Central memory CD8-positive, alpha-beta T cell (primary cell): ENCODE data around the gene DPRX.

Experiments used
- ATAC-seq: fragments of 150-1000 bp; cut with Tn5 transposase; replicated peaks from 2 replicates; pipeline ENCODE4 v1.10.0; 2022; ENCODE audit warnings: mild to moderate bottlenecking, moderate FRiP score, moderate number of reproducible peaks; ENCODE audit not compliant: poor library complexity, severe bottlenecking; ENCODE audit errors: extremely low read depth
- DNase-seq, 2 donors: peaks; one replicate each; pipeline ENCODE4 v3.0.0; 2021; ENCODE audit warnings: low spot score in 2 of 2
- H3K27ac Mint-ChIP-seq: one replicate; pipeline ENCODE4 v1.8.0; 2022; ENCODE audit warnings: low read depth, mild to moderate bottlenecking, moderate library complexity, mixed read lengths
- H3K27me3 Mint-ChIP-seq: one replicate; pipeline ENCODE4 v1.8.0; 2022; ENCODE audit warnings: mixed read lengths
- H3K36me3 Mint-ChIP-seq: one replicate; pipeline ENCODE4 v1.8.0; 2022; ENCODE audit warnings: mild to moderate bottlenecking, moderate library complexity, mixed read lengths; ENCODE audit not compliant: insufficient read depth
- H3K4me1 Mint-ChIP-seq: one replicate; pipeline ENCODE4 v1.8.0; 2022; ENCODE audit warnings: mixed read lengths
- H3K4me3 Mint-ChIP-seq: one replicate; pipeline ENCODE4 v1.8.0; 2022; ENCODE audit warnings: mild to moderate bottlenecking, moderate library complexity, mixed read lengths
- H3K9me3 Mint-ChIP-seq: one replicate; pipeline ENCODE4 v1.8.0; 2022; ENCODE audit warnings: mixed read lengths

DPRX gene

GRCh38 chr19:53671663-53672062, 39.9 kb downstream of the DPRX start:
- ATAC-seq (no peak), DNase-seq (no peak)
- H3K36me3 Mint-ChIP-seq = peaks cover 4% of the 10 kb centered on the region
- no peak overlapping the region for H3K4me3 Mint-ChIP-seq
- H3K27ac Mint-ChIP-seq = no peak overlapping the region
- no peaks in the 10 kb centered on the region for H3K4me1 Mint-ChIP-seq
- H3K9me3 Mint-ChIP-seq = no peaks in the 10 kb centered on the region
- H3K27me3 Mint-ChIP-seq = no peaks in the 10 kb centered on the region
